KMS-11 (cell line): ENCODE data around the gene KDF1.

ENCODE experiments used
- H2AFZ ChIP-seq: fragments of 200-600 bp; sonication (generic); 2 replicates; pipeline ENCODE4 v1.6.1; 2016; ENCODE audit warnings: antibody characterized with exemption, mixed run types, low read depth
- H3K27ac ChIP-seq: fragments of 200-600 bp; sonication (generic); 2 replicates; pipeline ENCODE4 v1.6.1; 2016; ENCODE audit warnings: mild to moderate bottlenecking, mixed run types
- H3K27me3 ChIP-seq: fragments of 200-600 bp; sonication (generic); 2 replicates; pipeline ENCODE4 v1.6.1; 2017; ENCODE audit warnings: mild to moderate bottlenecking, low read depth, mixed run types, moderate library complexity; ENCODE audit not compliant: insufficient read depth
- H3K36me3 ChIP-seq: fragments of 200-600 bp; sonication (generic); 2 replicates; pipeline ENCODE4 v1.6.1; 2017; ENCODE audit warnings: mild to moderate bottlenecking, mixed run types; ENCODE audit not compliant: insufficient read depth
- H3K4me1 ChIP-seq: fragments of 200-600 bp; sonication (generic); 2 replicates; pipeline ENCODE4 v1.6.1; 2016; ENCODE audit warnings: mild to moderate bottlenecking, low read depth, mixed run types; ENCODE audit not compliant: poor library complexity, severe bottlenecking
- H3K4me2 ChIP-seq: fragments of 200-600 bp; sonication (generic); 2 replicates; pipeline ENCODE4 v1.7.0; 2016; ENCODE audit warnings: mild to moderate bottlenecking, mixed run types
- H3K4me3 ChIP-seq: fragments of 200-600 bp; sonication (generic); IDR thresholded peaks from 2 replicates; pipeline ENCODE4 v1.6.1; 2017; ENCODE audit warnings: low read depth, low read length, mixed read lengths; ENCODE audit not compliant: insufficient read depth
- H3K79me2 ChIP-seq: fragments of 200-600 bp; sonication (generic); 2 replicates; pipeline ENCODE4 v1.6.1; 2016; ENCODE audit warnings: low read depth, mixed run types; ENCODE audit not compliant: insufficient read depth
- H3K9ac ChIP-seq: fragments of 200-600 bp; sonication (generic); 2 replicates; pipeline ENCODE4 v1.6.1; 2016; ENCODE audit warnings: mild to moderate bottlenecking, mixed run types
- H4K20me1 ChIP-seq: fragments of 200-600 bp; sonication (generic); 2 replicates; pipeline ENCODE4 v1.6.1; 2016; ENCODE audit warnings: mild to moderate bottlenecking, mixed run types; ENCODE audit not compliant: insufficient read depth
- CTCF ChIP-seq: fragments of 200-600 bp; sonication (generic); conservative IDR thresholded peaks from 2 replicates; pipeline ENCODE4 v1.6.1; 2017; ENCODE audit warnings: low read depth, mild to moderate bottlenecking, antibody characterized with exemption, low read length, moderate library complexity, mixed read lengths

KDF1 gene

DNA sequence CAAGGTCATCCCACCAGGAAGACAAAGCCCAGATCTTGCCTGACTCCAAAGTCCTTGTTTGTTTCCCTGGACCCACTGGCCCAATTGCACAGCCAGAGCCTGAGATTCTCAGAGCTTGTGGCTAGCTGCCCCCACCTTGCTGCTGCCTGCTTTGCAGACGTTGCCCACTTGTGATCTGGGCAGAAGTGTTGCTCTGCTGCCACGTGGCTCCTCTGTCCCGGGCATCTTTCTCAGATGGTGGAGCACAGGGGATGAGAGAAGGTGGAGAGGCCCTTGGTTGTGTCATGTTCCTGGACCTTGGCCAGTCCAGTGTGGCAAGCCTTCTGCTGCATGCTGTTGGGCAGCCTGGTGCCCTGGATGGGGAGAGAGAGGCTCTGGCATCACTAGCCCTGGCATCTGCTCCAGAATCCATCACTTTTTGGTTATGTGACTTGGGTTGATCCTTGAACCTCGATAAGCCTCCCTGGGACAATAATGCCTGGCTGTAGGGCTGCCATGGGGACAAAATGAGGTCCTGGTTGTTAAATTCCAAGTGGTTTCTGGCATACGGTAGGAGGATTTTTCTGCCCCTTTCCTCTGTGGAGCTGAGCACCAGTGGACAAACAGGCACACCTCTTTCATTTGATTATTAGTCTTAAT lies 44.9 kb downstream of the KDF1 start:
- no peak overlapping the region for H3K4me2 ChIP-seq
- no peak overlapping the region for H3K4me3 ChIP-seq
- H3K79me2 ChIP-seq = no peaks in the 10 kb centered on the region
- H2AFZ ChIP-seq = no peak overlapping the region
- H3K9ac ChIP-seq = no peak overlapping the region
- no peaks in the 10 kb centered on the region for H3K27me3 ChIP-seq
- H3K36me3 ChIP-seq = no peaks in the 10 kb centered on the region
- no peaks in the 10 kb centered on the region for H3K4me1 ChIP-seq
- H3K27ac ChIP-seq = no peak overlapping the region
- no peak for TF ChIP-seq CTCF
- no peaks in the 10 kb centered on the region for H4K20me1 ChIP-seq

GRCh38 chr1:26913754-26914619 lies 46.3 kb downstream of the KDF1 start, which contains the start of gene NR0B2:
Gene NR0B2 (minus strand): TSS chr1:26913975. CDS start chr1:26913940, 35 bp downstream.
- Histone ChIP-seq H3K27ac (no peak within 1 kb of the TSS), H3K79me2 (no peaks in the 10 kb centered on the region), H2AFZ (no peak within 1 kb of the TSS), H3K4me2 (no peak within 1 kb of the TSS), H3K4me3 (no peak within 1 kb of the TSS), H3K27me3 (no peaks in the 10 kb centered on the region), H3K9ac (no peak within 1 kb of the TSS), H3K4me1 (no peaks in the 10 kb centered on the region), H4K20me1 (no peaks in the 10 kb centered on the region), H3K36me3 (no peaks in the 10 kb centered on the region)
- no peak for TF ChIP-seq CTCF

GRCh38 chr1:26913389-26913753 lies 46.9 kb downstream of the KDF1 start:
- no peaks in the 10 kb centered on the region for H3K36me3 ChIP-seq
- H3K27ac ChIP-seq = no peak overlapping the region
- H3K9ac ChIP-seq = no peak overlapping the region
- no peaks in the 10 kb centered on the region for H3K4me1 ChIP-seq
- H3K4me3 ChIP-seq = no peak overlapping the region
- no peaks in the 10 kb centered on the region for H3K27me3 ChIP-seq
- no peak for TF ChIP-seq CTCF
- no peak overlapping the region for H3K4me2 ChIP-seq
- H2AFZ ChIP-seq = no peak overlapping the region
- H4K20me1 ChIP-seq = no peaks in the 10 kb centered on the region
- no peaks in the 10 kb centered on the region for H3K79me2 ChIP-seq

DNA sequence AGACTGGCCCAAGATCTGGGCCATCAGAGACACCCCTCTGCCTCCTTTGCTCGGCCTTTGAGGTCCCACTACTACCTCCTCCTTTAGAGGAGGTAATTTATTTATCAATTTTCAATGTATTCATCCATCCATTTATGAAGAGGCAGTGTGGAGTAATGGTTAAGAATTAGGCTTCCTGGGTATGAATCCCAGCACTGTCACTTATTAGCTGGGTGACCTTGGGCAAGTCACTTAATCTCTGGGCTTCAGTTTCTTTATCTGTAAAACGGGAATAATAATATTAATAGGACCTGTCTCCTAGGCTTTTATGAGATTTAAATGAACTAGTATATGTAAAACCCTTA lies 48.1 kb downstream of the KDF1 start:
- Histone ChIP-seq H3K9ac (no peak overlapping the region), H3K79me2 (no peaks in the 10 kb centered on the region), H2AFZ (no peak overlapping the region), H4K20me1 (no peaks in the 10 kb centered on the region), H3K27me3 (no peaks in the 10 kb centered on the region), H3K4me1 (no peaks in the 10 kb centered on the region), H3K4me3 (no peak overlapping the region), H3K27ac (no peak overlapping the region), H3K4me2 (no peak overlapping the region), H3K36me3 (no peaks in the 10 kb centered on the region)
- TF ChIP-seq CTCF = no peak
